ENCODE measurements around the gene HDAC10.

HDAC10 gene

DNA sequence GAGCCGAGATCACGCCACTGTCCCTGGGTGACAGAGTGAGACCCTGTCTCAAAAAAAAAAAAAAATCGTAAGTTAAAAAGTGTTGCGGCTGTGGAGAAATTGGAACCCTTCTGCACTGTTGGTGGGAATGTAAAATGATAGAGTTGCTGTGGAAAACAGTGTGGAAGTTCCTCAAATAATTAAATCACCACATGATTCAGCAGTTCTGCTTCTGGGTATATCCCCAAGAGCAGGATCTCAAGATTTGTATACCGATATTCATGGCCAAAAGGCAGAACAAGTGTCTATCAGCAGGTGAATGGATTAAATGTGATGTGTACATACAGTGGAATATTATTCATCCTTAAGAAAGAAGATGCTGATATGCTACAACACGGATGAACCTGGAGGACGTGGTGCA, 46.5 kb downstream of the HDAC10 start:
- H3K27ac ChIP-seq (replicated peaks) = no peak overlapping the region; the same call in none of the 2 replicates
- no peak overlapping the region for H3K4me3 ChIP-seq (replicated peaks; ENCODE audit: insufficient read depth, low read length)
- H3K27me3 ChIP-seq (ENCODE audit: insufficient read depth, poor library complexity, severe bottlenecking) = no peaks in the 10 kb centered on the region
- DNase-seq (ENCODE audit: low read depth in 1 of 2, low spot score in 1 of 2) = peak in 1 of 2 experiments; percentile 25
- TF ChIP-seq, protein P1, sequence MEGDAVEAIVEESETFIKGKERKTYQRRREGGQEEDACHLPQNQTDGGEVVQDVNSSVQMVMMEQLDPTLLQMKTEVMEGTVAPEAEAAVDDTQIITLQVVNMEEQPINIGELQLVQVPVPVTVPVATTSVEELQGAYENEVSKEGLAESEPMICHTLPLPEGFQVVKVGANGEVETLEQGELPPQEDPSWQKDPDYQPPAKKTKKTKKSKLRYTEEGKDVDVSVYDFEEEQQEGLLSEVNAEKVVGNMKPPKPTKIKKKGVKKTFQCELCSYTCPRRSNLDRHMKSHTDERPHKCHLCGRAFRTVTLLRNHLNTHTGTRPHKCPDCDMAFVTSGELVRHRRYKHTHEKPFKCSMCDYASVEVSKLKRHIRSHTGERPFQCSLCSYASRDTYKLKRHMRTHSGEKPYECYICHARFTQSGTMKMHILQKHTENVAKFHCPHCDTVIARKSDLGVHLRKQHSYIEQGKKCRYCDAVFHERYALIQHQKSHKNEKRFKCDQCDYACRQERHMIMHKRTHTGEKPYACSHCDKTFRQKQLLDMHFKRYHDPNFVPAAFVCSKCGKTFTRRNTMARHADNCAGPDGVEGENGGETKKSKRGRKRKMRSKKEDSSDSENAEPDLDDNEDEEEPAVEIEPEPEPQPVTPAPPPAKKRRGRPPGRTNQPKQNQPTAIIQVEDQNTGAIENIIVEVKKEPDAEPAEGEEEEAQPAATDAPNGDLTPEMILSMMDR (IDR thresholded peaks at IDR 0.05; ENCODE audit: insufficient read depth, low read length) = no peak
- TF ChIP-seq SPI1 (IDR thresholded peaks at IDR 0.05; ENCODE audit: borderline replicate concordance, low read depth) (no peak), POLR2AphosphoS5 (IDR thresholded peaks at IDR 0.05; ENCODE audit: low read depth) (no peak), GABPA (IDR thresholded peaks at IDR 0.05; ENCODE audit: low read depth) (no peak)
- TF ChIP-seq, protein P2, sequence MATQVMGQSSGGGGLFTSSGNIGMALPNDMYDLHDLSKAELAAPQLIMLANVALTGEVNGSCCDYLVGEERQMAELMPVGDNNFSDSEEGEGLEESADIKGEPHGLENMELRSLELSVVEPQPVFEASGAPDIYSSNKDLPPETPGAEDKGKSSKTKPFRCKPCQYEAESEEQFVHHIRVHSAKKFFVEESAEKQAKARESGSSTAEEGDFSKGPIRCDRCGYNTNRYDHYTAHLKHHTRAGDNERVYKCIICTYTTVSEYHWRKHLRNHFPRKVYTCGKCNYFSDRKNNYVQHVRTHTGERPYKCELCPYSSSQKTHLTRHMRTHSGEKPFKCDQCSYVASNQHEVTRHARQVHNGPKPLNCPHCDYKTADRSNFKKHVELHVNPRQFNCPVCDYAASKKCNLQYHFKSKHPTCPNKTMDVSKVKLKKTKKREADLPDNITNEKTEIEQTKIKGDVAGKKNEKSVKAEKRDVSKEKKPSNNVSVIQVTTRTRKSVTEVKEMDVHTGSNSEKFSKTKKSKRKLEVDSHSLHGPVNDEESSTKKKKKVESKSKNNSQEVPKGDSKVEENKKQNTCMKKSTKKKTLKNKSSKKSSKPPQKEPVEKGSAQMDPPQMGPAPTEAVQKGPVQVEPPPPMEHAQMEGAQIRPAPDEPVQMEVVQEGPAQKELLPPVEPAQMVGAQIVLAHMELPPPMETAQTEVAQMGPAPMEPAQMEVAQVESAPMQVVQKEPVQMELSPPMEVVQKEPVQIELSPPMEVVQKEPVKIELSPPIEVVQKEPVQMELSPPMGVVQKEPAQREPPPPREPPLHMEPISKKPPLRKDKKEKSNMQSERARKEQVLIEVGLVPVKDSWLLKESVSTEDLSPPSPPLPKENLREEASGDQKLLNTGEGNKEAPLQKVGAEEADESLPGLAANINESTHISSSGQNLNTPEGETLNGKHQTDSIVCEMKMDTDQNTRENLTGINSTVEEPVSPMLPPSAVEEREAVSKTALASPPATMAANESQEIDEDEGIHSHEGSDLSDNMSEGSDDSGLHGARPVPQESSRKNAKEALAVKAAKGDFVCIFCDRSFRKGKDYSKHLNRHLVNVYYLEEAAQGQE (IDR thresholded peaks at IDR 0.05; ENCODE audit: insufficient replicate concordance, low read depth) = no peak

DNA sequence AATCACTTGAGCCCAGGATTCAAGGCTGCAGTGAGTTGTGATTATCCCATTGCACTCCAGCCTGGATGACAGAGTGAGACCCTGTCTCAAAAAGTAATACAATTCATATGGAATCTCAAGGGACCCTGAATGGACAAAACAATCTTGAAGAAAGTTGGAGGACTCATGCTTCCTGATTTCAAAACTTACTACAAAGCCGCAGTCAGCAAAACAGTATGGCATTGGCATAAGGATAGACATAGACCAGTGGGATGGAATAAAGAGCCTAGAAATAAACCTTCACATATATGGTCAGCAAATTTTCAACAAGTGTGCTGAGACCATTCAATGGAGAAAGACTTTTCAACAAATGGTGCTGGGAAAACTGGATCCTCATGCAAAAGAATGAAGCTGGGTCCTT, 47.8 kb downstream of the HDAC10 start:
- no peak for TF ChIP-seq SPI1 (IDR thresholded peaks at IDR 0.05; ENCODE audit: borderline replicate concordance, low read depth)
- TF ChIP-seq, protein P1 (IDR thresholded peaks at IDR 0.05; ENCODE audit: insufficient read depth, low read length) = no peak
- TF ChIP-seq GABPA (IDR thresholded peaks at IDR 0.05; ENCODE audit: low read depth) = no peak
- no peak for TF ChIP-seq POLR2AphosphoS5 (IDR thresholded peaks at IDR 0.05; ENCODE audit: low read depth)
- TF ChIP-seq, protein P2 (IDR thresholded peaks at IDR 0.05; ENCODE audit: insufficient replicate concordance, low read depth) = no peak
- H3K27me3 ChIP-seq (ENCODE audit: insufficient read depth, poor library complexity, severe bottlenecking) = no peaks in the 10 kb centered on the region
- DNase-seq (ENCODE audit: low read depth in 1 of 2, low spot score in 1 of 2) = no peak
- H3K4me3 ChIP-seq (replicated peaks; ENCODE audit: insufficient read depth, low read length) = no peak overlapping the region
- no peak overlapping the region for H3K27ac ChIP-seq (replicated peaks)

DNA sequence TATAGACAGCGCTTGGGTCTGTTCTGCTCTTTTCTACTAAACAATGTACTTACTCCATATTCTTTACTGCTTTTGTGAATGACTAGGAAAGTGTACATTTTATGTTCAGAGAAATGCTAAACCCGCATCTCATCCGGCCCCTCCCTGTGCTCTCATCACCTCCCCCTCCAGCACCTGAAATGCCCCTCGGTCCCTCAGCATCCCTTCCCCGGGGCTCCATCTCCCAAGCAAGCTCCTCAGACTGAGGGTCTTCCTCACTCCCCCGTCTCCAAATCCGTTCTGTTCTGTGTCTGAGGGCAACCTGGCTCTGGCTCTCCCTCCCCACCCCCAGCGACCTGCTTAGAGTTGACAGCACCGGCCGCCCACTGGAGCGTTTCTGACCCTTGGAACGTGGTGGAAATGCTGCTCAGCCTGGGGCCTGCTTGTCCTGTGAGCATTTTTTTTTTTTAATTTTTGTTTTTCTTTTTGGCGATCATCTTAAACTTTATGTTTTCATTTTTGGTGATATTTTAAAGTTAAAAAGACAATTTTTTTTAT, 48.9 kb downstream of the HDAC10 start:
- H3K4me3 ChIP-seq (replicated peaks; ENCODE audit: insufficient read depth, low read length) = peak overlapping the region; percentile 65
- no peak for DNase-seq (ENCODE audit: low read depth in 1 of 2, low spot score in 1 of 2)
- TF ChIP-seq, protein P2 (IDR thresholded peaks at IDR 0.05; ENCODE audit: insufficient replicate concordance, low read depth) = no peak
- no peaks in the 10 kb centered on the region for H3K27me3 ChIP-seq (ENCODE audit: insufficient read depth, poor library complexity, severe bottlenecking)
- H3K27ac ChIP-seq (replicated peaks) = no peak overlapping the region; the same call in 1 of the 2 replicates
